ENCODE data around the gene NXPH3. TPM values are rescaled to one million over a fixed set of nuclear protein-coding genes. Genes with fewer than 3 reads are reported as not detected.

The NXPH3 gene
- total RNA-seq, 2 experiments from 2014 or later, result 0.09 TPM

DNA sequence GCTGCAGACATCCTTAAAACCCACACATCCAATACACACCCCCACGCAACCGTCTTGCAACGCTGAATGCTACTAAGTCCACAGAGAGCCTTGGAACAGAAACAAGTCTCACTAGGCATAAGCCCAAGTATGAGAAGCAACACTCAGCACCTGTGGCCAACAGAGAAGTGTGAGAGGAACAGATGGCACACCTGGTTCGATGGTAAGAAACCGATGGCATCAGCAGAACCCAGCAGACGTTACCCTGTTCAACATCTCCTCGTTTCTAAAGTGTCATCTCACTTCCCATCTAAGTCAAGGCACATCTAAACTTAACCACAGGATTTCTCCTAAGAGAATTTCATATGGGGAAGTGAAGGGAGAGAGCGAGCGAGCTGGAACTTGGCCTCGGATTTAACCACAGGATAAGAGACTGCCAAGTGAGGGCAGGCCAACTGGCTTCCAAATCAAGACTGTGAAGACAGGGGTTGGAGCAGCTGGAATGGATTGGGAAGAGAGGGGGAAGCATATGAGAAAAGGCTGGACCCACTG is 41.0 kb downstream of the NXPH3 start:
- peaks cover 32% of the 10 kb centered on the region for H3K4me1 Mint-ChIP-seq
- H3K4me3 Mint-ChIP-seq, result no peak overlapping the region
- no peak for DNase-seq
- H3K9me3 Mint-ChIP-seq (ENCODE audit: low read depth), result no peaks in the 10 kb centered on the region
- ChIA-PET POLR2A (no interaction called here), CTCF (no interaction called here)
- no peaks in the 10 kb centered on the region for H3K27me3 Mint-ChIP-seq
- ATAC-seq, result no peak
- H3K36me3 Mint-ChIP-seq (ENCODE audit: low read depth), result peaks cover 42% of the 10 kb centered on the region
- intact Hi-C loops (cut with DNase I, micrococcal nuclease), result no loop called here
- peak overlapping the region; percentile 13 for H3K27ac Mint-ChIP-seq

DNA sequence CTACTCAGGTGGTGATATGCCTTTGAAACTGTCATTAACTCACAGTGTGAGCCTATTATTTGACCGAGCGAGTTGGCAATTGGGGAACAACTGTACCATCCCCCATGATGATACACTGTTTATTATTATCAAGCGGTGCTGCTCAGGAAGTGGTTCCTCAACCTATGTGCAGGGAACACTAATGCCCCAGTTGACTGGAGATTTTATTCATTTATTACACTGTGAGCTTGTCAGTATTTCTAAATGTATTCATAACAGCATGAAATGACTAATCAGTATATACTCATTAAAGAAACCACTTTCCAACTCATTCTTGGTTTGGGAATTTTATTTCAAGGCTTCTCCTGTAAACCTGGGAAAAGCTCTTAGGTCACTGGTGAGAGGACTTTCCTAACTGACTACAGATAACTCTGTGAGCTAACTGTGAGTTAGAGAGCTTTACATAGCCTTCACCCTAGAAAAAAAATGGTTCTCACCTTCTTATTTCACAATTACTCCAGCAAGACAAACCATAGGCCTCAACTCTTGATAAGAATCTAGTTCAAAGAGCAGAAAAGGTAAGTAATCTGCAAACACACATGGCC is 42.4 kb downstream of the NXPH3 start:
- peaks cover 55% of the 10 kb centered on the region for H3K36me3 Mint-ChIP-seq (ENCODE audit: low read depth)
- ChIA-PET CTCF (interaction anchor here (0.6 to 1.7 kb wide), 12 partner anchors 10 to 288 kb away, joined by 3 to 7 read pairs (median 4); partner anchors contain the start of gene NXPH3), POLR2A (interaction anchor here (0.7 to 1.3 kb wide), 2 partner anchors 29 to 146 kb away, joined by 3 to 6 read pairs; no protein-coding TSS in a partner anchor)
- no peaks in the 10 kb centered on the region for H3K9me3 Mint-ChIP-seq (ENCODE audit: low read depth)
- H3K27me3 Mint-ChIP-seq, result no peaks in the 10 kb centered on the region
- ATAC-seq (peak; percentile 87), DNase-seq (peak; percentile 19)
- H3K27ac Mint-ChIP-seq, result peak overlapping the region; percentile 45
- intact Hi-C loops (cut with DNase I, micrococcal nuclease), result loop anchor here in 1 of 2 experiments (2.0 kb wide), 1 partner anchor 29 kb away; no protein-coding TSS in a partner anchor
- peaks cover 36% of the 10 kb centered on the region for H3K4me1 Mint-ChIP-seq
- no peak overlapping the region for H3K4me3 Mint-ChIP-seq

DNA sequence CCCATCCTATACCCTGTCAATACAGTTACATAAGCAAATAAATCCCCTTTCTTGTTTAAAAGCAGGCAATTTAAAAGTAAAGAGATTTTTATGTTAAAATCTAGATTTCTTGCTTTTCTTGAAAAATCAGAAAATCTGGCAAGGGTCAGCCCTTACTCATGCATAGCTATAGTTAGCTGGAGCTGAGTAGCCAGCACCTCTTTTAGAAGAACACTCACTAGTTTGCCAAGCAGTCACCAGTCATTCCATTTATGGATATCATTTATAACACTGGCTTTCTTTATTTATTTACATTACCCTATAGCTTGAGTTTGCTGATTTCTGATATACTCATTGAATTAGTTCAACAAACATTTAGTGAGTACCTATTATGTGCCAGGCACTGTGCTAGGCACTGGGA is 45.7 kb downstream of the NXPH3 start:
- peaks cover 33% of the 10 kb centered on the region for H3K4me1 Mint-ChIP-seq
- H3K4me3 Mint-ChIP-seq, result no peak overlapping the region
- H3K27me3 Mint-ChIP-seq, result no peaks in the 10 kb centered on the region
- intact Hi-C loops (cut with DNase I, micrococcal nuclease), result no loop called here
- ChIA-PET POLR2A (interaction anchor here (0.5 kb wide), 1 partner anchor 605 kb away, joined by 3 read pairs; no protein-coding TSS in a partner anchor), CTCF (interaction anchor here (0.5 kb wide), 1 partner anchor 201 kb away, joined by 4 read pairs; no protein-coding TSS in a partner anchor)
- no peak for ATAC-seq
- DNase-seq, result no peak
- no peaks in the 10 kb centered on the region for H3K9me3 Mint-ChIP-seq (ENCODE audit: low read depth)
- H3K36me3 Mint-ChIP-seq (ENCODE audit: low read depth), result peaks cover 48% of the 10 kb centered on the region
- H3K27ac Mint-ChIP-seq, result no peak overlapping the region

DNA sequence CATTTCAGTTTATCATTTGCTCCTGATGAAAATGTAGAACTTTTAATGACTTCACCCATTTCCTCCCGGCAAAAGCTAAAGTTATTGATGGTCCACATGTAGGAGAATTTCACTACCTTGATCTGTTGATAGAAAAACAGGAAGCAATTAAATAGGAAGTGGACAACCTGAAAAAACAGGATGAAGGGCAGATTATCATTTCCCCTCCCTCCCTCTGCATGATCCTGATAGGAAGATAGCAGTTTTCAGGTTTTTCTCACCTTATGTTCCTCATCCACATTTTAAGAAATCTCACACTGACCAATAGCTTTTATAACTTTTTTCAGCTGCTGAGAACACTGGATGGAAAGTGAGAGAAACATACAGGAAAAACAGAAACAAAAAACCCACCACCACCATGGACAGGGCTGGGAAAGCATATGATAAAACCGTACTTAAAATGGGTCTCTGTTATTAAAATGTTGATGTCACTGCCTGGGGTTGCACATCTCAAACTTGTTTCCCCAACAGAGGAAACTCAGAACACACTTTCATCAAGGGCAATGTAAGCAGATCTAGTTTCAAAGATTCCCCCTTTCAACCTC is 46.4 kb downstream of the NXPH3 start:
- peak overlapping the region; percentile 12 for H3K27ac Mint-ChIP-seq
- no peak for DNase-seq
- peaks cover 43% of the 10 kb centered on the region for H3K36me3 Mint-ChIP-seq (ENCODE audit: low read depth)
- no peaks in the 10 kb centered on the region for H3K27me3 Mint-ChIP-seq
- ChIA-PET POLR2A (no interaction called here), CTCF (no interaction called here)
- ATAC-seq, result no peak
- intact Hi-C loops (cut with DNase I, micrococcal nuclease), result no loop called here
- peaks cover 27% of the 10 kb centered on the region for H3K4me1 Mint-ChIP-seq
- H3K9me3 Mint-ChIP-seq (ENCODE audit: low read depth), result no peaks in the 10 kb centered on the region
- no peak overlapping the region for H3K4me3 Mint-ChIP-seq

DNA sequence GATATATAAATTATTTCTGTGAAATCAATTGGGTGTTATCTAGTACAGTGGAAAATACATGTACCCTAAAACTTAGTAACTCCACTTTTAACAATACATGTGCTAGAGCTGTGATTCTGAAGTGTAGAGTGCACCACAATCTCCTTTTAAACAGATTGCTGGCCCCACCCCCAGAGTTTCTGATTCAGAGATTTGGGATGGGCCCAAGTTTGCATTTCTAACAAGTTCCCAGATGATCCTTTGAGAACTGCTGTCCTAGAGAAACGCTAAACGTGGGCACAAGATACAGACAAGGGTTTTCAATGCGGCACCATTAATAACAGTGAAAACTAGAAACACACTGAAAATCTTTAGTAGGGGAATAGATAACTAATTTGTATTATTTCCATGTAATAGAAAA is 49.2 kb downstream of the NXPH3 start:
- ChIA-PET POLR2A (no interaction called here), CTCF (interaction anchor here (0.7 kb wide), 1 partner anchor 312 kb away, joined by 3 read pairs; no protein-coding TSS in a partner anchor)
- Mint-ChIP-seq H3K27me3 (no peaks in the 10 kb centered on the region), H3K36me3 (ENCODE audit: low read depth) (peaks cover 26% of the 10 kb centered on the region), H3K9me3 (ENCODE audit: low read depth) (no peaks in the 10 kb centered on the region), H3K27ac (no peak overlapping the region), H3K4me1 (peaks cover 25% of the 10 kb centered on the region), H3K4me3 (no peak overlapping the region)
- intact Hi-C loops (cut with DNase I, micrococcal nuclease), result no loop called here
- ATAC-seq (no peak), DNase-seq (no peak)

DNA sequence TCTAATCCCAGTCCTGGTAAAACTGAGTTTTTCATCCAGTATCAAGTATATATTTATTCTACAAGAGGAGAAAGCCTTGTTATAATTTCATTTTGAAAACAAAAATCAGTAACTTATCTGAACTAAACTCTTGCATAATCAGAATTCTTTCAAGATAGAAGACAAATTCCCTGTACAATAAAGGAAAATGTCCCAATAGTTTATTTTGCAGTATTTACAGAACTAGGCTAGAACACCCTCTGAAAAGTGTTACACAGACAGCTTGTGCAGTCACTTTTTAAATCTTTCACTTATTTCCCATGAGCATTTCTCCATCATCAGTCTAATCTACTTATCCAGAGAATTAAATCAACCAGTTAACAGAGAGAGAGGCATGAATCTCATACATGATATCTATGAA is 53.8 kb downstream of the NXPH3 start:
- Mint-ChIP-seq H3K4me1 (peaks cover 41% of the 10 kb centered on the region), H3K27ac (no peak overlapping the region), H3K9me3 (ENCODE audit: low read depth) (no peaks in the 10 kb centered on the region), H3K36me3 (ENCODE audit: low read depth) (no peaks in the 10 kb centered on the region), H3K27me3 (no peaks in the 10 kb centered on the region), H3K4me3 (no peak overlapping the region)
- POLR2A ChIA-PET, result no interaction called here
- CTCF ChIA-PET, result interaction anchor here (0.9 kb wide), 1 partner anchor 35 kb away, joined by 3 read pairs; no protein-coding TSS in a partner anchor
- intact Hi-C loops (cut with DNase I, micrococcal nuclease), result no loop called here
- ATAC-seq (no peak), DNase-seq (no peak)

DNA sequence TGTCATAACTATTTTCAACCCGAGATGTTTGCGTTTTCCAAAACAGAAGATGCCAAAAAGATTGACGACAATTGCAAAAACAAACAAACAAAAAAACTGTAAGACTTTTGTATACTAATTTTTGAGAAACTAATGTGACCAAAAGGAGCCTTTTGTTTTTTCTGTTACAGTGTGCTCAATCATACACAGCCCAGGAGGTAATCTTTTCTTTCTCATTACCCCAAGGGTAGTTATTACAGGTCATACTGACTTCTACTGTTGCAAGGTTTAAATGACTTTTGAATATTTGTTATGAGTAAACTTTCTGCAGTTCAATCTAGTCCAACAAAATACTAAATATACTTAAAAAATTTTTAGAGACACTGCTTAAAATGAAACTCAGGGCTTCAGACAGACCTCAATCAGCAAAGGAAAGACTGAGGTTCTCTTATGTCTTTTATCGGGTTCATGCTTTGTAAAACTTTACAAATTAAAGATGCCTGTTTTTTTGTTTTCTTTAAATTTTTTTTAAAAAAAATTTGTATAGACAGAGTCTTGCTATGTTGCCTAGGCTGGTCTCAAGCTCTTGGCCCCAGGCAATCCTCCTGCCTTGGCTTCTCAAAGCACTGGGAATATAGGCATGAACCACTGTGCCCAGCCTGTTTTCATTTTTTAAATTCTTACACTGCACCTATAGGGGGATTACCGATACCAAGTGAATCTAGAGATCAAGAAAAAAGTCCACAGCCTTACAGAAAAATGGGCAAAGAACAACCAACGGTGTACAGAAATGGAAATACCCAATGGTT is 54.6 kb downstream of the NXPH3 start:
- Mint-ChIP-seq H3K9me3 (ENCODE audit: low read depth) (no peaks in the 10 kb centered on the region), H3K27me3 (no peaks in the 10 kb centered on the region), H3K27ac (peak overlapping the region; percentile 4), H3K36me3 (ENCODE audit: low read depth) (peaks cover 4% of the 10 kb centered on the region), H3K4me1 (peaks cover 48% of the 10 kb centered on the region), H3K4me3 (no peak overlapping the region)
- ATAC-seq (peak; percentile 69), DNase-seq (no peak)
- intact Hi-C loops (cut with DNase I, micrococcal nuclease), result no loop called here
- ChIA-PET POLR2A (no interaction called here), CTCF (interaction anchor here (0.9 kb wide), 1 partner anchor 35 kb away, joined by 3 read pairs; no protein-coding TSS in a partner anchor)

DNA sequence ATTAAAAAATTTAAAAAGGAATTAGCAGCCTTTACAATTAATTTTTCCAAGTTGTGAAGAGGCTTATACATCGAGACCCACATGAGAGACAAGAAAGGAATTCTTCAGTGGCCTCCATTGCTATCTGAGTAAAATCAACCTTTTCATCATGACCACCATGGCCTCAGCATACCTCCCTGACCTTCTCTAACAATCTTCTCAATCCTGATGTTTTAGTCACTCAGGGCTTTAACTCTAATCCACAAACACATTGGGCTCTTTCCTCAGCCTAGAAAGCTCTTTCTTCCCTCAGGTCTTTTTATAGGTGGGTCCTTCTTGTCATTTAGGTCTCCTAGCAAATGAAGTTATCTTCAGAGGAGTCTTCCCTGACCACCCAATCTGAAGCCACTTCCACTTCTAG is 55.8 kb downstream of the NXPH3 start:
- intact Hi-C loops (cut with DNase I, micrococcal nuclease), result no loop called here
- Mint-ChIP-seq H3K27me3 (no peaks in the 10 kb centered on the region), H3K27ac (no peak overlapping the region), H3K4me1 (peaks cover 54% of the 10 kb centered on the region), H3K9me3 (ENCODE audit: low read depth) (no peaks in the 10 kb centered on the region), H3K36me3 (ENCODE audit: low read depth) (peaks cover 4% of the 10 kb centered on the region), H3K4me3 (no peak overlapping the region)
- CTCF ChIA-PET, result interaction anchor here (0.6 to 0.9 kb wide), 2 partner anchors 29 to 335 kb away, joined by 3 read pairs; no protein-coding TSS in a partner anchor
- POLR2A ChIA-PET, result no interaction called here
- ATAC-seq (no peak), DNase-seq (no peak)

Other genes starting within 250 kb of the NXPH3 start
- gene ZNF652, start 213.6 kb upstream of the NXPH3 start, total RNA-seq, result 1 to 10 TPM; 5.2 to 7.0 TPM
- 100 to 1,000 TPM; 346 to 350 TPM for gene PHB1, start 161.0 kb upstream of the NXPH3 start, total RNA-seq
- under 1 TPM; 0.21 to 0.46 TPM for gene NGFR, start 80.6 kb upstream of the NXPH3 start, total RNA-seq
- 10 to 100 TPM; 57.0 to 64.6 TPM for gene SPOP, start 102.2 kb downstream of the NXPH3 start, total RNA-seq
- gene SLC35B1, start 132.1 kb downstream of the NXPH3 start, total RNA-seq, result 10 to 100 TPM; 43.9 to 59.4 TPM
- gene FAM117A, start 188.3 kb downstream of the NXPH3 start, total RNA-seq, result 10 to 100 TPM; 14.1 to 15.4 TPM
- gene KAT7, start 212.8 kb downstream of the NXPH3 start, total RNA-seq, result 10 to 100 TPM; 63.5 to 93.0 TPM